Measurements from ENCODE around the gene NLGN1.
A peak's percentile ranks its signal among the peaks of the same experiment; 100 is the strongest.
"Not testable (repeated sequence)": the region's sequence is repeated elsewhere in the genome, so short reads cannot be mapped to it uniquely, and the experiment has no call there.

NLGN1 gene

DNA sequence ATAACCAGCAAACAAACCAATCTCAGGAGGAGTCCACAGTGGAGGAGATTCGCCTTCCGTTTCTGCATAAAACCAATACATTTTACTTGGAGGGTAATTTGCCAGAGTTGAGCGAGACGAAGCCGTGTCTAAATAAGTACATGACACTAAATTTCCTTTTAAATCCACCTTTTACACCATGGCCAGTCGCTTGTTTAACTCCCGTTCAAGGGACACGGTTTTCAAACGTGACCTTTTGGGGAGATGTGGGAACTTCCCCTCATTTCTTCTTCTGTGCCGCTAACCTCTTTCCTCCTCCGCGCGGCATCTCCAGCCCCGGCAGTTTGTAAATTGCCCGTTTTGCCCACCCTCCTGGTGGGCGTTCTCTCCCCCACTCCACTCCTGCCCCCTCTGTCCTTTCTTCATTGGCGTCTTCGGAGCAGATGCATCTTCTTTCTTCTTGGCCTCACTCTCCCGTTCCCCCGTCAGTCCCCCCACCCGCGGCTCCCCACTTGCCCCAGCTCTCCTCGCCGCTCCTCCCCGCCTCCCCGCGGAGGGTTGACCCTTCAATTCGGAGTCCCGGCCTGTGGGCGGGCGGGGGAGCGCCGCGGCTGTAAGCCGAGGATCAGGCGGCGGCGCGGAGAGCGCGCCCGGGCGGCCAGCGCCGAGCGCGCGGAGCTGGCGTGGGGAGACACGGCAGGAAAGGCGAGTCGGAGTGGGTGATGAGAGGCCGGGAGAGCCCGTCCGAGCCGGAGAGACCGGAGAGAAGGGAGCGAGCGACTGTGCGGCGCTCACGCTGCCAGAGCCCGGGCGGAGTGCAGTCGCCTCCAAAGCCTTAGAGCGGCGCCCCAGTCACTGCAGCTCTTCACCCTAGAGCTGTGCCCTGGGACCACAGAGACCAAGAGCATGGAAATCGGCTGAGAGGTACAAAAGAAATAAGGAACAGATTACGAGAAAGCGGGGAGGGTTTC lies at the start of gene NLGN1:
NLGN1 (plus strand) TSS at position 584 of the 950 bp plus-strand sequence.
- no peak for DNase-seq (ENCODE audit: low read depth)
- no peak for TF ChIP-seq POLR2A (IDR thresholded peaks at IDR 0.05; ENCODE audit: extremely low read depth, insufficient read length)
- TF ChIP-seq, protein P1, sequence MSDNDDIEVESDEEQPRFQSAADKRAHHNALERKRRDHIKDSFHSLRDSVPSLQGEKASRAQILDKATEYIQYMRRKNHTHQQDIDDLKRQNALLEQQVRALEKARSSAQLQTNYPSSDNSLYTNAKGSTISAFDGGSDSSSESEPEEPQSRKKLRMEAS (IDR thresholded peaks at IDR 0.05; ENCODE audit: low read depth, low read length) = no peak
- TF ChIP-seq, protein P2, sequence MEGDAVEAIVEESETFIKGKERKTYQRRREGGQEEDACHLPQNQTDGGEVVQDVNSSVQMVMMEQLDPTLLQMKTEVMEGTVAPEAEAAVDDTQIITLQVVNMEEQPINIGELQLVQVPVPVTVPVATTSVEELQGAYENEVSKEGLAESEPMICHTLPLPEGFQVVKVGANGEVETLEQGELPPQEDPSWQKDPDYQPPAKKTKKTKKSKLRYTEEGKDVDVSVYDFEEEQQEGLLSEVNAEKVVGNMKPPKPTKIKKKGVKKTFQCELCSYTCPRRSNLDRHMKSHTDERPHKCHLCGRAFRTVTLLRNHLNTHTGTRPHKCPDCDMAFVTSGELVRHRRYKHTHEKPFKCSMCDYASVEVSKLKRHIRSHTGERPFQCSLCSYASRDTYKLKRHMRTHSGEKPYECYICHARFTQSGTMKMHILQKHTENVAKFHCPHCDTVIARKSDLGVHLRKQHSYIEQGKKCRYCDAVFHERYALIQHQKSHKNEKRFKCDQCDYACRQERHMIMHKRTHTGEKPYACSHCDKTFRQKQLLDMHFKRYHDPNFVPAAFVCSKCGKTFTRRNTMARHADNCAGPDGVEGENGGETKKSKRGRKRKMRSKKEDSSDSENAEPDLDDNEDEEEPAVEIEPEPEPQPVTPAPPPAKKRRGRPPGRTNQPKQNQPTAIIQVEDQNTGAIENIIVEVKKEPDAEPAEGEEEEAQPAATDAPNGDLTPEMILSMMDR (IDR thresholded peaks at IDR 0.05; ENCODE audit: low read depth, low read length) = no peak
- no peak for TF ChIP-seq MYC (IDR thresholded peaks at IDR 0.05; ENCODE audit: low read depth, low read length)
- H3K4me3 ChIP-seq (ENCODE audit: low read depth, low read length) = no peak within 1 kb of the TSS

DNA sequence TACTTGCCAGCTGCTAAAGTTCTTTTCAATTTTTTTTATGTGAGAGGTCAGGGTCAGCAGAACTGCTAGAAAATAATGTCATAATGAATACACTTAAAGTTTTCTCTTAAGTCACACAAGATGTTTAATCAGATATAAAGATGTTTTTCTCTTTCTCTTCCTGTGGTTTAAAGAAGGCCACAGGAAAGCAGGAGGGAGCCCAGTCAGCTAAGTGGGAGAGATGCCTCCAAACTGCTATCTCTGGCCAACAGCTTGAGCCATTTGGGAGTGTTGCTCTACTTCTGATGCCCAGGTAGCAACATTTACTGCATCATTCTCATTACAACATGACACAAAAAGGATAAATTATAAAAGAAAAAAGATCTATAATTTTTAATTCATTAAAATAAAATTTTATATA lies 45.7 kb upstream of the NLGN1 start:
- TF ChIP-seq POLR2A (IDR thresholded peaks at IDR 0.05; ENCODE audit: extremely low read depth, insufficient read length) = no peak
- no peak for TF ChIP-seq MYC (IDR thresholded peaks at IDR 0.05; ENCODE audit: low read depth, low read length)
- TF ChIP-seq, protein P1 (IDR thresholded peaks at IDR 0.05; ENCODE audit: low read depth, low read length) = no peak
- TF ChIP-seq, protein P2 (IDR thresholded peaks at IDR 0.05; ENCODE audit: low read depth, low read length) = no peak
- no peak overlapping the region for H3K4me3 ChIP-seq (ENCODE audit: low read depth, low read length)
- DNase-seq (ENCODE audit: low read depth) = no peak

DNA sequence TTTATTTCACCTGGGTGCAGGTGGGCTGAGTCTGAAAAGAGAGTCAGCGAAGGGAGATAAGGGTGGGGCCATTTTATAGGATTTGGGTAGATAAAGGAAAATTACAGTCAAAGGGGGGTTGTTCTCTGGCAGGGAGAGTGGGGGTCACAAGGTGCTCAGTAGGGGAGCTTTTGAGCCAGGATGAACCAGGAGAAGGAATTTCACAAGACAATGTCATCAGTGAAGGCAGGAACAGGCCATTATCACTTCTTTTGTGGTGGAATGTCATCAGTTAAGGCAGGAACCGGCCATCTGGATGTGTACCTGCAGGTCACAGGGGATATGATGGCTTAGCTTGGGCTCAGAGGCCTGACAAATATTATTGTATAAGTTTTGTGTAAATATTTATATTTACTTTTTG lies 44.4 kb upstream of the NLGN1 start:
- DNase-seq (ENCODE audit: low read depth); H3K4me3 ChIP-seq (ENCODE audit: low read depth, low read length): not testable (repeated sequence)

DNA sequence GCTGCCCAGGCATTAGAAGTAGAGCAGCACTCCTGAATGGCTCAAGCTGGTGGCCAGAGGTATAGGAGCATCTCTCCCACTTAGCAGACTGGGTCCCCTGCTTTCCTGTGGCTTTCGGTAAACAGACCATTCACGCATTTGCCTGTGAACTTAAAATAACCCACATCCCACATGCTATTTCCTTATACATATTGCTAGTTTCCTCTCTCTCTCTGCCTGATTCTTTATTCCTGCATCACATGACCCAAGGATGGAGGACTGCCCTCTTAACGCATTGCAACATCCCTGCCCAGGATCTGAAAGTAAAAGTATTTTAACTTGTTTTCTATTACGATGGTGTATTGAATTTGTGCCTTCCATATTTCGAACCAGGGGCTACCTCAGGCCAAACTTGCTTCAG lies 43.4 kb upstream of the NLGN1 start:
- no peak for DNase-seq (ENCODE audit: low read depth)
- no peak overlapping the region for H3K4me3 ChIP-seq (ENCODE audit: low read depth, low read length)
- no peak for TF ChIP-seq POLR2A (IDR thresholded peaks at IDR 0.05; ENCODE audit: extremely low read depth, insufficient read length)
- TF ChIP-seq, protein P2 (IDR thresholded peaks at IDR 0.05; ENCODE audit: low read depth, low read length) = no peak
- no peak for TF ChIP-seq MYC (IDR thresholded peaks at IDR 0.05; ENCODE audit: low read depth, low read length)
- TF ChIP-seq, protein P1 (IDR thresholded peaks at IDR 0.05; ENCODE audit: low read depth, low read length) = no peak

- peak; percentile 18 for DNase-seq (ENCODE audit: low read depth)
- TF ChIP-seq MYC (IDR thresholded peaks at IDR 0.05; ENCODE audit: low read depth, low read length) = no peak
- TF ChIP-seq, protein P2 (IDR thresholded peaks at IDR 0.05; ENCODE audit: low read depth, low read length) = peak; percentile 57
- TF ChIP-seq, protein P1 (IDR thresholded peaks at IDR 0.05; ENCODE audit: low read depth, low read length) = no peak
- no peak for TF ChIP-seq POLR2A (IDR thresholded peaks at IDR 0.05; ENCODE audit: extremely low read depth, insufficient read length)
- no peak overlapping the region for H3K4me3 ChIP-seq (ENCODE audit: low read depth, low read length)
Observed at GRCh38 chr3:173371848-173372487, 25.6 kb upstream of the NLGN1 start.

GRCh38 chr3:173380681-173381080 lies 16.9 kb upstream of the NLGN1 start:
- TF ChIP-seq, protein P1 (IDR thresholded peaks at IDR 0.05; ENCODE audit: low read depth, low read length) = no peak
- no peak for TF ChIP-seq MYC (IDR thresholded peaks at IDR 0.05; ENCODE audit: low read depth, low read length)
- TF ChIP-seq, protein P2 (IDR thresholded peaks at IDR 0.05; ENCODE audit: low read depth, low read length) = no peak
- TF ChIP-seq POLR2A (IDR thresholded peaks at IDR 0.05; ENCODE audit: extremely low read depth, insufficient read length) = no peak
- H3K4me3 ChIP-seq (ENCODE audit: low read depth, low read length) = no peak overlapping the region
- no peak for DNase-seq (ENCODE audit: low read depth)

- DNase-seq (ENCODE audit: low read depth); H3K4me3 ChIP-seq (ENCODE audit: low read depth, low read length): not testable (repeated sequence)
Observed at GRCh38 chr3:173381936-173382335, 15.6 kb upstream of the NLGN1 start.

All from NB4 (cell line).